H9 (cell line): ENCODE results near the gene DTWD2. TPM values are rescaled to one million over a fixed set of nuclear protein-coding genes. Genes with fewer than 3 reads are reported as not detected.

Source experiments
- DNase-seq: peaks from one replicate; pipeline ENCODE4 v3.0.0-alpha.2; 2017
- H2AFZ ChIP-seq: one replicate; pipeline ENCODE4 v1.6.1; 2013; ENCODE audit warnings: mild to moderate bottlenecking, low read length, control low read depth, moderate library complexity
- H2AK5ac ChIP-seq: 2 replicates; pipeline ENCODE4 v1.6.1; 2013; ENCODE audit warnings: low read length, control low read depth, mixed read lengths; ENCODE audit not compliant: insufficient read length
- H2BK120ac ChIP-seq: one replicate; pipeline ENCODE4 v1.6.1; 2013; ENCODE audit warnings: low read depth, mild to moderate bottlenecking, low read length, control low read depth, inconsistent platforms; ENCODE audit not compliant: poor library complexity, severe bottlenecking
- H2BK12ac ChIP-seq: 2 replicates; pipeline ENCODE4 v1.6.1; 2013; ENCODE audit warnings: low read length, control low read depth, mixed read lengths, low read depth; ENCODE audit not compliant: insufficient read length
- H2BK15ac ChIP-seq: 2 replicates; pipeline ENCODE4 v1.6.1; 2013; ENCODE audit warnings: low read depth, low read length, control low read depth
- H2BK20ac ChIP-seq: one replicate; pipeline ENCODE4 v1.6.1; 2013; ENCODE audit warnings: low read depth, mild to moderate bottlenecking, low read length, control low read depth, inconsistent platforms; ENCODE audit not compliant: poor library complexity, severe bottlenecking
- H2BK5ac ChIP-seq: 2 replicates; pipeline ENCODE4 v1.6.1; 2013; ENCODE audit warnings: low read length, control low read depth, mixed read lengths; ENCODE audit not compliant: insufficient read length
- H3K14ac ChIP-seq: 2 replicates; pipeline ENCODE4 v1.6.1; 2013; ENCODE audit warnings: low read length, control low read depth; ENCODE audit not compliant: insufficient read depth
- H3K18ac ChIP-seq: 2 replicates; pipeline ENCODE4 v1.6.1; 2013; ENCODE audit warnings: low read depth, mild to moderate bottlenecking, mixed read lengths, low read length, control low read depth; ENCODE audit not compliant: insufficient read length
- H3K23ac ChIP-seq: 2 replicates; pipeline ENCODE4 v1.6.1; 2013; ENCODE audit warnings: low read length, control low read depth, mixed read lengths, low read depth; ENCODE audit not compliant: insufficient read length
- H3K23me2 ChIP-seq: 2 replicates; pipeline ENCODE4 v1.6.1; 2013; ENCODE audit warnings: low read depth, mild to moderate bottlenecking, mixed read lengths, low read length, control low read depth; ENCODE audit not compliant: insufficient read length, poor library complexity, severe bottlenecking
- H3K27ac ChIP-seq: 2 replicates; pipeline ENCODE4 v1.5.1; 2013; ENCODE audit warnings: low read length, control low read depth, mixed read lengths, low read depth; ENCODE audit not compliant: insufficient read length
- H3K27me3 ChIP-seq: 2 replicates; pipeline ENCODE4 v1.6.1; 2013; ENCODE audit warnings: low read length, control low read depth, inconsistent platforms; ENCODE audit not compliant: insufficient read depth
- H3K4ac ChIP-seq: 2 replicates; pipeline ENCODE4 v1.6.1; 2013; ENCODE audit warnings: low read depth, mild to moderate bottlenecking, control low read depth, inconsistent platforms, low read length, moderate library complexity
- H3K4me1 ChIP-seq: 2 replicates; pipeline ENCODE4 v1.6.1; 2013; ENCODE audit warnings: low read length, control low read depth, inconsistent platforms; ENCODE audit not compliant: insufficient read depth
- H3K4me2 ChIP-seq: 2 replicates; pipeline ENCODE4 v1.6.1; 2013; ENCODE audit warnings: low read length, control low read depth, mixed read lengths; ENCODE audit not compliant: insufficient read length, insufficient read depth
- H3K56ac ChIP-seq: 2 replicates; pipeline ENCODE4 v1.6.1; 2013; ENCODE audit warnings: low read depth, mild to moderate bottlenecking, mixed read lengths, low read length, control low read depth; ENCODE audit not compliant: insufficient read length
- H3K79me1 ChIP-seq: 2 replicates; pipeline ENCODE4 v1.6.1; 2013; ENCODE audit warnings: low read depth, mild to moderate bottlenecking, moderate library complexity, low read length, control low read depth, inconsistent platforms; ENCODE audit not compliant: insufficient read depth, poor library complexity, severe bottlenecking
- H3K79me2 ChIP-seq: 2 replicates; pipeline ENCODE4 v1.6.1; 2013; ENCODE audit warnings: low read length, control low read depth, inconsistent platforms; ENCODE audit not compliant: insufficient read depth
- H3K9ac ChIP-seq: 2 replicates; pipeline ENCODE4 v1.6.1; 2013; ENCODE audit warnings: low read length, control low read depth, mixed read lengths; ENCODE audit not compliant: insufficient read length; ENCODE audit errors: extremely low read depth
- H3K9me3 ChIP-seq: one replicate; pipeline ENCODE4 v1.6.1; 2013; ENCODE audit warnings: low read depth, low read length, inconsistent platforms; ENCODE audit not compliant: control insufficient read depth
- H3T11ph ChIP-seq: one replicate; pipeline ENCODE4 v1.6.1; 2013; ENCODE audit warnings: mild to moderate bottlenecking, low read length, control low read depth, inconsistent platforms
- H4K20me1 ChIP-seq: one replicate; pipeline ENCODE4 v1.6.1; 2013; ENCODE audit not compliant: control insufficient read depth, insufficient read length, insufficient read depth
- H4K5ac ChIP-seq: 2 replicates; pipeline ENCODE4 v1.6.1; 2013; ENCODE audit warnings: low read depth, mild to moderate bottlenecking, mixed read lengths, low read length, control low read depth; ENCODE audit not compliant: insufficient read length
- H4K8ac ChIP-seq: replicated peaks from 2 replicates; pipeline ENCODE4 v1.6.1; 2013; ENCODE audit warnings: low read length, control low read depth, mixed read lengths, low read depth; ENCODE audit not compliant: insufficient read length
- H4K91ac ChIP-seq: 2 replicates; pipeline ENCODE4 v1.6.1; 2013; ENCODE audit warnings: low read depth, mild to moderate bottlenecking, moderate library complexity, mixed read lengths, low read length, control low read depth; ENCODE audit not compliant: insufficient read length
- H3K27ac Mint-ChIP-seq, 3 experiments: 2 replicates in 2 of 3; 3 replicates in 1 of 3; pipeline ENCODE4 v1.8.0; 2020 to 2021; ENCODE audit warnings: mixed read lengths in 3 of 3, mild to moderate bottlenecking in 1 of 3, moderate library complexity in 1 of 3
- H3K27me3 Mint-ChIP-seq: 2 replicates; pipeline ENCODE4 v1.8.0; 2021; ENCODE audit warnings: low read depth, mild to moderate bottlenecking, moderate library complexity, mixed read lengths
- H3K36me3 Mint-ChIP-seq, 3 experiments: 2 replicates in 2 of 3; 3 replicates in 1 of 3; pipeline ENCODE4 v1.8.0; 2020 to 2021; ENCODE audit warnings: low read depth in 3 of 3, mixed read lengths in 3 of 3; ENCODE audit not compliant: insufficient read depth in 1 of 3
- H3K4me1 Mint-ChIP-seq, 2 experiments: 2 replicates each; pipeline ENCODE4 v1.8.0; 2020; ENCODE audit warnings: mixed read lengths in 2 of 2
- H3K4me3 Mint-ChIP-seq, 2 experiments: 2 replicates in 1 of 2; 3 replicates in 1 of 2; pipeline ENCODE4 v1.8.0; 2020 to 2021; ENCODE audit warnings: mild to moderate bottlenecking in 2 of 2, mixed read lengths in 2 of 2, moderate library complexity in 1 of 2
- H3K9me3 Mint-ChIP-seq, 2 experiments: 2 replicates in 1 of 2; 3 replicates in 1 of 2; pipeline ENCODE4 v1.8.0; 2020; ENCODE audit warnings: mild to moderate bottlenecking in 2 of 2, mixed read lengths in 2 of 2, moderate library complexity in 1 of 2
- WGBS: extraction: QIAGEN DNeasy Blood & Tissue Kit; methylation state at CpG from one replicate; pipeline ENCODE4 v1.1.7; 2013; ENCODE audit warnings: missing lambda C conversion rate, low lambda C conversion rate, mixed read lengths; ENCODE audit not compliant: insufficient read length; ENCODE audit errors: extremely low coverage; 5-methylcytosine and 5-hydroxymethylcytosine counted together
- total RNA-seq: library from RNA; stranded (reverse); gene quantifications from 2 replicates; pipeline ENCODE4 v1.2.1, GENCODE V29; 2021
- TF ChIP-seq, protein P1 (sequence below): fragments of 200-600 bp; sonication (generic); conservative IDR thresholded peaks from 3 replicates; pipeline ENCODE4 v1.8.0; 2021; ENCODE audit warnings: antibody characterized with exemption, mild to moderate bottlenecking

DTWD2 gene
- total RNA-seq, 1 experiment from 2014 or later: 10.8 TPM

DNA sequence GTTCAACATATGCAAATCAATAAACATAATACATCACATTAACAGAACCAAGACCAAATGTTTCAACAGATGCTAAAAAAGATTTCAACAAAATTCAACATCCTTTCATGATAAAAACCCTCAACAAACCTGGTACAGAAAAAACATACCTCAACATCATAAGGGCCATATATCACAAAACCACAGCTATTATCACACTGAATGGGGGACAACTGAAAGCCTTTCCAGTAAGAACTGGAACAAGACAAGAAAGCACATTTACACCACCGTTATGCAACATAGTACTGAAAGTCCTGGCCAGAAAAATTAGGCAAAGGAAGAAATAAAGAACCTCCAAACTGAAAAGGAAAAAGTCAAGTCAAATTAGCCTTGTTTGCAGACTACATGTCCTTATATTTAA lies 93.6 kb downstream of the DTWD2 start:
- Histone ChIP-seq H2BK120ac (no peak overlapping the region), H3K79me2 (no peaks in the 10 kb centered on the region), H3K27me3 (no peaks in the 10 kb centered on the region), H3K18ac (no peak overlapping the region), H2AFZ (no peak overlapping the region), H2BK15ac (no peak overlapping the region), H3K56ac (no peak overlapping the region), H2BK5ac (no peak overlapping the region), H3K14ac (no peak overlapping the region), H3K4me1 (peaks cover 3% of the 10 kb centered on the region), H3K79me1 (no peaks in the 10 kb centered on the region), H2BK20ac (no peak overlapping the region), H4K20me1 (no peaks in the 10 kb centered on the region), H3K4me2 (no peak overlapping the region), H3K23me2 (no peaks in the 10 kb centered on the region), H3K9me3 (no peaks in the 10 kb centered on the region), H3K27ac (no peak overlapping the region), H3K9ac (no peak overlapping the region), H2AK5ac (no peak overlapping the region), H4K5ac (no peak overlapping the region), H3T11ph (no peak overlapping the region), H4K91ac (no peak overlapping the region), H3K23ac (no peak overlapping the region), H2BK12ac (no peak overlapping the region), H4K8ac (no peak overlapping the region), H3K4ac (no peak overlapping the region)
- TF ChIP-seq, protein P1, sequence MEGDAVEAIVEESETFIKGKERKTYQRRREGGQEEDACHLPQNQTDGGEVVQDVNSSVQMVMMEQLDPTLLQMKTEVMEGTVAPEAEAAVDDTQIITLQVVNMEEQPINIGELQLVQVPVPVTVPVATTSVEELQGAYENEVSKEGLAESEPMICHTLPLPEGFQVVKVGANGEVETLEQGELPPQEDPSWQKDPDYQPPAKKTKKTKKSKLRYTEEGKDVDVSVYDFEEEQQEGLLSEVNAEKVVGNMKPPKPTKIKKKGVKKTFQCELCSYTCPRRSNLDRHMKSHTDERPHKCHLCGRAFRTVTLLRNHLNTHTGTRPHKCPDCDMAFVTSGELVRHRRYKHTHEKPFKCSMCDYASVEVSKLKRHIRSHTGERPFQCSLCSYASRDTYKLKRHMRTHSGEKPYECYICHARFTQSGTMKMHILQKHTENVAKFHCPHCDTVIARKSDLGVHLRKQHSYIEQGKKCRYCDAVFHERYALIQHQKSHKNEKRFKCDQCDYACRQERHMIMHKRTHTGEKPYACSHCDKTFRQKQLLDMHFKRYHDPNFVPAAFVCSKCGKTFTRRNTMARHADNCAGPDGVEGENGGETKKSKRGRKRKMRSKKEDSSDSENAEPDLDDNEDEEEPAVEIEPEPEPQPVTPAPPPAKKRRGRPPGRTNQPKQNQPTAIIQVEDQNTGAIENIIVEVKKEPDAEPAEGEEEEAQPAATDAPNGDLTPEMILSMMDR: no peak
- whole genome bisulfite sequencing: no CpG with 5 or more reads among the region's 1 CpG
- Mint-ChIP-seq H3K4me3 (no peak overlapping the region), H3K27me3 (no peaks in the 10 kb centered on the region), H3K36me3 (no peaks in the 10 kb centered on the region), H3K9me3 (no peaks in the 10 kb centered on the region), H3K4me1 (peaks cover 4% of the 10 kb centered on the region in 2 experiments), H3K27ac (no peak overlapping the region; a peak in 1 of 7 replicates)
- DNase-seq: no peak
